Measurements from ENCODE around the gene NDUFS7. TPM values are rescaled to one million over a fixed set of nuclear protein-coding genes. Genes with fewer than 3 reads are reported as not detected.
A peak's percentile ranks its signal among the peaks of the same experiment; 100 is the strongest.
"Not testable (repeated sequence)": the region's sequence is repeated elsewhere in the genome, so short reads cannot be mapped to it uniquely, and the experiment has no call there.

The NDUFS7 gene
- total and polyA plus RNA-seq, 10 of the 15 experiments (the other 5 are each of a cell fraction or from before 2014, with no cell fraction given), result 5.1 to 282 (median 92.9) TPM

- RAD21 ChIA-PET (ENCODE audit: unreplicated experiment); H2AFZ ChIP-seq (ENCODE audit: control insufficient read depth, low read depth, low read length); SMC1A ChIA-PET (ENCODE audit: uncharacterized antibody, unreplicated experiment); in situ Hi-C loops (cut with MboI); DNase-seq (ENCODE audit: low read depth, low spot score); CTCF ChIA-PET; BruUV-seq (replicated peaks); ATAC-seq; POLR2A ChIA-PET; H3K9me3 ChIP-seq (replicated peaks; ENCODE audit: control insufficient read depth, insufficient read depth, low read length); H4K20me1 ChIP-seq (ENCODE audit: control insufficient read depth, insufficient read depth); intact Hi-C loops (cut with micrococcal nuclease; ENCODE audit: unreplicated experiment); FAIRE-seq; H3K4me1 ChIP-seq (ENCODE audit: control insufficient read depth, insufficient read depth, low read length); H3K27me3 ChIP-seq (replicated peaks in 1 of 2; ENCODE audit: control insufficient read depth in 2 of 2, insufficient read depth in 2 of 2, low read length in 1 of 2): not testable (repeated sequence)
- Histone ChIP-seq H3K4me3 (peak overlapping the region; percentile 98), H3K36me3 (ENCODE audit: control insufficient read depth in 2 of 2, insufficient read depth in 2 of 2, low read length in 1 of 2) (peaks cover 15 to 23% of the 10 kb centered on the region in 2 experiments), H3K9ac (ENCODE audit: control insufficient read depth, insufficient read depth, low read length) (peak overlapping the region; percentile 86), H3K79me2 (ENCODE audit: control insufficient read depth, insufficient read depth, low read length) (peaks cover 30% of the 10 kb centered on the region), H3K27ac (ENCODE audit: control insufficient read depth, insufficient read depth) (peak overlapping the region; percentile 93), H3K4me2 (ENCODE audit: control insufficient read depth, insufficient read depth) (peak overlapping the region; percentile 95)
- 53% methylated on average over 54 of the region's 57 CpGs for WGBS (ENCODE audit: insufficient coverage, insufficient replicate concordance, low lambda C conversion rate, missing lambda C conversion rate)
Measured at GRCh38 chr19:1439525-1440417, 56.1 kb downstream of the NDUFS7 start.

GRCh38 chr19:1440418-1440801, 56.7 kb downstream of the NDUFS7 start:
- H3K27ac ChIP-seq (ENCODE audit: control insufficient read depth, insufficient read depth), result no peak overlapping the region
- no peak for DNase-seq (ENCODE audit: low read depth, low spot score)
- POLR2A ChIA-PET, result no interaction called here
- CTCF ChIA-PET, result no interaction called here
- no peaks in the 10 kb centered on the region; a peak in 1 of 4 replicates for H3K27me3 ChIP-seq (replicated peaks in 1 of 2; ENCODE audit: control insufficient read depth in 2 of 2, insufficient read depth in 2 of 2, low read length in 1 of 2)
- peak overlapping the region; percentile 98; the same call in 1 of the 2 replicates for H3K4me3 ChIP-seq
- no peak overlapping the region for H3K9ac ChIP-seq (ENCODE audit: control insufficient read depth, insufficient read depth, low read length)
- SMC1A ChIA-PET (ENCODE audit: uncharacterized antibody, unreplicated experiment), result no interaction called here
- ATAC-seq, result no peak
- H3K4me1 ChIP-seq (ENCODE audit: control insufficient read depth, insufficient read depth, low read length), result peaks cover 13% of the 10 kb centered on the region
- TF ChIP-seq TCF3 (IDR thresholded peaks at IDR 0.05; ENCODE audit: borderline replicate concordance, insufficient read depth, low read depth, low read length), result no peak
- no peaks in the 10 kb centered on the region for H3K9me3 ChIP-seq (replicated peaks; ENCODE audit: control insufficient read depth, insufficient read depth, low read length)
- peak overlapping the region; percentile 59 for H3K4me2 ChIP-seq (ENCODE audit: control insufficient read depth, insufficient read depth)
- in situ Hi-C loops (cut with MboI) (no loop called here), intact Hi-C loops (cut with micrococcal nuclease; ENCODE audit: unreplicated experiment) (no loop called here)
- BruUV-seq (replicated peaks), result no TSS peak
- no peaks in the 10 kb centered on the region; the same call in 1 of the 2 replicates for H4K20me1 ChIP-seq (ENCODE audit: control insufficient read depth, insufficient read depth)
- RAD21 ChIA-PET (ENCODE audit: unreplicated experiment), result no interaction called here
- FAIRE-seq, result no peak
- WGBS (ENCODE audit: insufficient coverage, insufficient replicate concordance, low lambda C conversion rate, missing lambda C conversion rate), result 90% methylated on average over 15 of the region's 15 CpGs
- H3K36me3 ChIP-seq (ENCODE audit: control insufficient read depth in 2 of 2, insufficient read depth in 2 of 2, low read length in 1 of 2), result peaks cover 15 to 23% of the 10 kb centered on the region in 2 experiments
- H3K79me2 ChIP-seq (ENCODE audit: control insufficient read depth, insufficient read depth, low read length), result peaks cover 30% of the 10 kb centered on the region
- H2AFZ ChIP-seq (ENCODE audit: control insufficient read depth, low read depth, low read length), result no peak overlapping the region

All from GM12878 (cell line).